Measurements from ENCODE around the gene ELSPBP1.
"Not testable (repeated sequence)": the region's sequence is repeated elsewhere in the genome, so short reads cannot be mapped to it uniquely, and the experiment has no call there.

Gene ELSPBP1

GRCh38 chr19:48043675-48044258 lies 49.3 kb downstream of the ELSPBP1 start, which contains the start of gene CABP5:
Gene CABP5, minus strand, starts transcription at chr19:48044079. Its CDS starts 157 bp downstream, at chr19:48043922.
- no peak for DNase-seq (ENCODE audit: low read depth)

- no peak for DNase-seq (ENCODE audit: low read depth)
Observed at GRCh38 chr19:48044561-48044960, 50.1 kb downstream of the ELSPBP1 start.

GRCh38 chr19:48051335-48052033 lies 57.1 kb downstream of the ELSPBP1 start:
- no peak for DNase-seq (ENCODE audit: low read depth)

- no peak for DNase-seq (ENCODE audit: low read depth)
Observed at GRCh38 chr19:48053076-48053475, 58.6 kb downstream of the ELSPBP1 start.

GRCh38 chr19:48053856-48054255 lies 59.4 kb downstream of the ELSPBP1 start:
- no peak for DNase-seq (ENCODE audit: low read depth)

GRCh38 chr19:48059331-48059730 lies 64.9 kb downstream of the ELSPBP1 start:
- no peak for DNase-seq (ENCODE audit: low read depth)

- DNase-seq (ENCODE audit: low read depth): no peak
Observed at GRCh38 chr19:48060381-48060780, 65.9 kb downstream of the ELSPBP1 start.

GRCh38 chr19:48061401-48062344 lies 67.2 kb downstream of the ELSPBP1 start:
- no peak for DNase-seq (ENCODE audit: low read depth)

GRCh38 chr19:48064509-48064908 lies 70.1 kb downstream of the ELSPBP1 start:
- no peak for DNase-seq (ENCODE audit: low read depth)

- no peak for DNase-seq (ENCODE audit: low read depth)
Observed at GRCh38 chr19:48069435-48069834, 75.0 kb downstream of the ELSPBP1 start.

GRCh38 chr19:48070177-48070769 lies 75.8 kb downstream of the ELSPBP1 start:
- not testable (repeated sequence) for DNase-seq (ENCODE audit: low read depth)

Data from activated T-cell treated with anti-CD3 and anti-CD28 coated beads for 24 hours (primary cell).